Osteocyte (in vitro differentiated cells): ENCODE results near the gene TAF10. TPM values are rescaled to one million over a fixed set of nuclear protein-coding genes. Genes with fewer than 3 reads are reported as not detected.
A peak's percentile ranks its signal among the peaks of the same experiment; 100 is the strongest.

Experiments
- DNase-seq: peaks from one replicate; pipeline ENCODE4 v3.0.0; 2021; ENCODE audit warnings: mixed read lengths; ENCODE audit not compliant: unreplicated experiment; ENCODE audit errors: extremely low spot score
- H3K27ac Mint-ChIP-seq: one replicate; pipeline ENCODE4 v1.8.0; 2021; ENCODE audit warnings: mild to moderate bottlenecking, mixed read lengths; ENCODE audit not compliant: unreplicated experiment
- H3K27me3 Mint-ChIP-seq: one replicate; pipeline ENCODE4 v1.8.0; 2021; ENCODE audit warnings: mixed read lengths; ENCODE audit not compliant: unreplicated experiment
- H3K36me3 Mint-ChIP-seq: one replicate; pipeline ENCODE4 v1.8.0; 2021; ENCODE audit warnings: mixed read lengths; ENCODE audit not compliant: unreplicated experiment
- H3K4me1 Mint-ChIP-seq: one replicate; pipeline ENCODE4 v1.8.0; 2021; ENCODE audit warnings: mixed read lengths; ENCODE audit not compliant: unreplicated experiment
- H3K4me3 Mint-ChIP-seq: one replicate; pipeline ENCODE4 v1.8.0; 2021; ENCODE audit warnings: mild to moderate bottlenecking, moderate library complexity, mixed read lengths; ENCODE audit not compliant: unreplicated experiment
- H3K9me3 Mint-ChIP-seq: one replicate; pipeline ENCODE4 v1.8.0; 2021; ENCODE audit warnings: mixed read lengths; ENCODE audit not compliant: unreplicated experiment
- CTCF ChIP-seq: fragments of 200-600 bp; sonication (generic); IDR thresholded peaks from 2 replicates; pipeline ENCODE4 v1.5.0; 2021; ENCODE audit warnings: antibody characterized with exemption, mild to moderate bottlenecking, moderate library complexity
- total RNA-seq: library from RNA; stranded (reverse); gene quantifications from 2 replicates; pipeline ENCODE4 v1.2.1, GENCODE V29; 2021

TAF10 gene
- total RNA-seq, 1 donor from 2014 or later = 100 TPM

GRCh38 chr11:6608011-6608410 is 4.0 kb downstream of the TAF10 start:
- no peaks in the 10 kb centered on the region for H3K27me3 Mint-ChIP-seq
- no peaks in the 10 kb centered on the region for H3K9me3 Mint-ChIP-seq
- no peak for TF ChIP-seq CTCF
- peak; percentile 72 for DNase-seq
- H3K4me3 Mint-ChIP-seq = no peak overlapping the region
- peaks cover 23% of the 10 kb centered on the region for H3K4me1 Mint-ChIP-seq
- H3K27ac Mint-ChIP-seq = no peak overlapping the region
- H3K36me3 Mint-ChIP-seq = peaks cover 22% of the 10 kb centered on the region

- Mint-ChIP-seq H3K36me3 (peaks cover 22% of the 10 kb centered on the region), H3K27me3 (no peaks in the 10 kb centered on the region), H3K4me1 (peaks cover 23% of the 10 kb centered on the region), H3K4me3 (no peak overlapping the region), H3K9me3 (no peaks in the 10 kb centered on the region), H3K27ac (no peak overlapping the region)
- no peak for TF ChIP-seq CTCF
- DNase-seq = peak; percentile 13
These were observed 4.7 kb downstream of the TAF10 start for GRCh38 chr11:6607190-6607795.

- H3K36me3 Mint-ChIP-seq = peaks cover 22% of the 10 kb centered on the region
- no peaks in the 10 kb centered on the region for H3K9me3 Mint-ChIP-seq
- H3K27ac Mint-ChIP-seq = no peak overlapping the region
- H3K4me1 Mint-ChIP-seq = peaks cover 23% of the 10 kb centered on the region
- DNase-seq = peak; percentile 92
- TF ChIP-seq CTCF = no peak
- no peak overlapping the region for H3K4me3 Mint-ChIP-seq
- no peaks in the 10 kb centered on the region for H3K27me3 Mint-ChIP-seq
These were observed 5.4 kb downstream of the TAF10 start for GRCh38 chr11:6606471-6607189.

- Mint-ChIP-seq H3K4me1 (peaks cover 12% of the 10 kb centered on the region), H3K4me3 (no peak overlapping the region), H3K9me3 (no peaks in the 10 kb centered on the region), H3K27me3 (no peaks in the 10 kb centered on the region), H3K27ac (no peak overlapping the region), H3K36me3 (peaks cover 16% of the 10 kb centered on the region)
- TF ChIP-seq CTCF = no peak
- DNase-seq = no peak
These were observed 7.2 kb downstream of the TAF10 start for GRCh38 chr11:6604790-6605189.

- peak; percentile 29 for TF ChIP-seq CTCF
- H3K27me3 Mint-ChIP-seq = no peaks in the 10 kb centered on the region
- H3K4me1 Mint-ChIP-seq = peaks cover 12% of the 10 kb centered on the region
- H3K27ac Mint-ChIP-seq = no peak overlapping the region
- no peaks in the 10 kb centered on the region for H3K9me3 Mint-ChIP-seq
- H3K4me3 Mint-ChIP-seq = no peak overlapping the region
- H3K36me3 Mint-ChIP-seq = peaks cover 14% of the 10 kb centered on the region
- peak; percentile 86 for DNase-seq
These were observed 7.9 kb downstream of the TAF10 start for GRCh38 chr11:6604081-6604626.
